ENCODE data around the gene KLK5. TPM values are rescaled to one million over a fixed set of nuclear protein-coding genes. Genes with fewer than 3 reads are reported as not detected.

KLK5 gene
- total and polyA plus RNA-seq, 2 donors (not counting 1 experiment from before 2014, with no cell fraction given) = not detected

- no peaks in the 10 kb centered on the region for H3K79me2 ChIP-seq (ENCODE audit: control insufficient read depth, insufficient read depth, low read length)
- no peak overlapping the region for H3K9ac ChIP-seq (ENCODE audit: low read length)
- intact Hi-C loops (cut with micrococcal nuclease) = no loop called here
- H3K36me3 ChIP-seq (replicated peaks in 1 of 2; ENCODE audit: control extremely low read depth in 1 of 2, control insufficient read depth in 1 of 2, extremely low read depth in 1 of 2, insufficient read depth in 2 of 2, low read length in 1 of 2) = no peaks in the 10 kb centered on the region
- no peaks in the 10 kb centered on the region for H3K4me1 ChIP-seq (ENCODE audit: control insufficient read depth in 2 of 2, insufficient read depth in 2 of 2, low read length in 2 of 2)
- WGBS (ENCODE audit: insufficient coverage) = 96% methylated on average over 5 of the region's 6 CpGs
- H3K4me1 Mint-ChIP-seq = no peaks in the 10 kb centered on the region
- peaks cover 3% of the 10 kb centered on the region for H3K9me3 Mint-ChIP-seq (ENCODE audit: insufficient read depth)
- H3K4me3 ChIP-seq (ENCODE audit: control extremely low read depth in 1 of 5, extremely low read depth in 1 of 5, insufficient read depth in 1 of 5, low read depth in 2 of 5, low read length in 4 of 5) = no peak overlapping the region
- no peak overlapping the region for H3K27ac ChIP-seq (ENCODE audit: low read length in 2 of 2)
- ATAC-seq (ENCODE audit: low read depth) (no peak), DNase-seq (no peak)
- H3K4me3 Mint-ChIP-seq = no peak overlapping the region
- no peak overlapping the region for H3K27ac Mint-ChIP-seq
- CTCF ChIA-PET = no interaction called here
- no peak for TF ChIP-seq EZH2 (IDR thresholded peaks at IDR 0.05; ENCODE audit: borderline replicate concordance, insufficient read depth, low read depth, low read length, poor library complexity, severe bottlenecking)
- TF ChIP-seq CTCF (IDR thresholded peaks at IDR 0.05) = no peak
- no peaks in the 10 kb centered on the region for H4K20me1 ChIP-seq (ENCODE audit: control insufficient read depth, insufficient read depth, low read length, poor library complexity, severe bottlenecking)
- no peak overlapping the region for H2AFZ ChIP-seq (ENCODE audit: insufficient read depth, low read depth, low read length, poor library complexity, severe bottlenecking)
- peaks cover 30% of the 10 kb centered on the region for H3K27me3 Mint-ChIP-seq
- H3K27me3 ChIP-seq (replicated peaks in 1 of 4; ENCODE audit: control extremely low read depth in 1 of 4, control insufficient read depth in 3 of 4, insufficient read depth in 4 of 4, low read length in 3 of 4) = peaks cover 0 to 3% (median 0%) of the 10 kb centered on the region in 4 experiments
- POLR2A ChIA-PET = no interaction called here
- no peak overlapping the region for H3K4me2 ChIP-seq (replicated peaks; ENCODE audit: low read depth, low read length, poor library complexity, severe bottlenecking)
- peaks cover 0 to 13% (median 0%) of the 10 kb centered on the region in 3 donors for H3K9me3 ChIP-seq (ENCODE audit: control extremely low read depth in 1 of 3, control insufficient read depth in 2 of 3, insufficient read depth in 1 of 3, low read length in 2 of 3)
Measured at GRCh38 chr19:50963381-50963780, 10.5 kb upstream of the KLK5 start.

- Histone ChIP-seq H2AFZ (ENCODE audit: insufficient read depth, low read depth, low read length, poor library complexity, severe bottlenecking) (no peak overlapping the region), H3K36me3 (replicated peaks in 1 of 2; ENCODE audit: control extremely low read depth in 1 of 2, control insufficient read depth in 1 of 2, extremely low read depth in 1 of 2, insufficient read depth in 2 of 2, low read length in 1 of 2) (no peaks in the 10 kb centered on the region), H4K20me1 (ENCODE audit: control insufficient read depth, insufficient read depth, low read length, poor library complexity, severe bottlenecking) (no peaks in the 10 kb centered on the region), H3K9me3 (ENCODE audit: control extremely low read depth in 1 of 3, control insufficient read depth in 2 of 3, insufficient read depth in 1 of 3, low read length in 2 of 3) (peaks cover 0 to 13% (median 0%) of the 10 kb centered on the region in 3 donors), H3K9ac (ENCODE audit: low read length) (no peak overlapping the region), H3K4me3 (ENCODE audit: control extremely low read depth in 1 of 5, extremely low read depth in 1 of 5, insufficient read depth in 1 of 5, low read depth in 2 of 5, low read length in 4 of 5) (no peak overlapping the region), H3K4me1 (ENCODE audit: control insufficient read depth in 2 of 2, insufficient read depth in 2 of 2, low read length in 2 of 2) (no peaks in the 10 kb centered on the region), H3K4me2 (replicated peaks; ENCODE audit: low read depth, low read length, poor library complexity, severe bottlenecking) (no peak overlapping the region), H3K27ac (ENCODE audit: low read length in 2 of 2) (no peak overlapping the region), H3K27me3 (replicated peaks in 1 of 4; ENCODE audit: control extremely low read depth in 1 of 4, control insufficient read depth in 3 of 4, insufficient read depth in 4 of 4, low read length in 3 of 4) (peaks cover 0 to 5% (median 0%) of the 10 kb centered on the region in 4 experiments), H3K79me2 (ENCODE audit: control insufficient read depth, insufficient read depth, low read length) (no peaks in the 10 kb centered on the region)
- H3K9me3 Mint-ChIP-seq (ENCODE audit: insufficient read depth) = peaks cover 3% of the 10 kb centered on the region
- 100% methylated on average over 1 of the region's 1 CpG for WGBS (ENCODE audit: insufficient coverage)
- TF ChIP-seq EZH2 (IDR thresholded peaks at IDR 0.05; ENCODE audit: borderline replicate concordance, insufficient read depth, low read depth, low read length, poor library complexity, severe bottlenecking) (no peak), CTCF (IDR thresholded peaks at IDR 0.05) (no peak)
- no peaks in the 10 kb centered on the region for H3K4me1 Mint-ChIP-seq
- ATAC-seq (ENCODE audit: low read depth) (no peak), DNase-seq (no peak)
- peaks cover 29% of the 10 kb centered on the region for H3K27me3 Mint-ChIP-seq
- no peak overlapping the region for H3K27ac Mint-ChIP-seq
- ChIA-PET POLR2A (no interaction called here), CTCF (no interaction called here)
- intact Hi-C loops (cut with micrococcal nuclease) = no loop called here
- no peak overlapping the region for H3K4me3 Mint-ChIP-seq
Measured at GRCh38 chr19:50962245-50962644, 9.4 kb upstream of the KLK5 start.
